ENCODE data around the gene MLPH.

GRCh38 chr2:237592425-237592980, 105.5 kb downstream of the MLPH start:
- no peak for TF ChIP-seq CTCF (IDR thresholded peaks at IDR 0.05)
- TF ChIP-seq EZH2 (IDR thresholded peaks at IDR 0.05; ENCODE audit: borderline replicate concordance, insufficient read depth, low read depth, low read length, poor library complexity, severe bottlenecking): no peak

Data from B cell (primary cell).